HG03135 (cell line): ENCODE results near the gene OSBPL3.

ENCODE experiments used
- ATAC-seq: cut with Tn5 transposase; IDR thresholded peaks from one replicate; pipeline ENCODE4 v1.9.1; 2021; ENCODE audit warnings: mild to moderate bottlenecking, moderate library complexity; ENCODE audit not compliant: unreplicated experiment

OSBPL3 gene

GRCh38 chr7:24981171-24981951 lies 1.4 kb upstream of the OSBPL3 start:
- ATAC-seq, result no peak

- peak; percentile 25 for ATAC-seq
Observed at GRCh38 chr7:24980534-24981170, 674 bp upstream of the OSBPL3 start.

DNA sequence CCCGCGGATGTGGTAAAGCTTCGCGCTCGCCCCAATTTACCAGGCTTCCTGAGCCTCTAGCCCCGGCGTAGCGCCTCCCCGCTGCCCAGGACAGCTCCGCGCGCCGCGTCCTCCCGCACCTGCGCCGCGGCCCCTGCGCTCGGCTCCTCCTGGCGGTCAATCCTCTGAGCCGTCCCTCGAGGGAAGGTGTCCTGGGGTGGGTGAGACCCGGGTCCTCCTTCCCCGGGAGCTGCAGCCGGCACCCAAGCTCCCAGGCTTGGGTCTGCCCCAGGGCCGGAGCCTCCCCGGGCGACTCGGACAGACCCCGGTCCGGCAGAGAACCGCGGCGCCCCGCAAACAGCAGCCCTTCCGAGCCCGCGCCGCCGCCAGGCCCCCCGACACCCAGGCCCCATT lies 512 bp downstream of the OSBPL3 start:
- peak; percentile 48 for ATAC-seq

GRCh38 chr7:24978843-24979469 lies 1.0 kb downstream of the OSBPL3 start:
- no peak for ATAC-seq

GRCh38 chr7:24975644-24976260 lies 4.2 kb downstream of the OSBPL3 start:
- no peak for ATAC-seq

DNA sequence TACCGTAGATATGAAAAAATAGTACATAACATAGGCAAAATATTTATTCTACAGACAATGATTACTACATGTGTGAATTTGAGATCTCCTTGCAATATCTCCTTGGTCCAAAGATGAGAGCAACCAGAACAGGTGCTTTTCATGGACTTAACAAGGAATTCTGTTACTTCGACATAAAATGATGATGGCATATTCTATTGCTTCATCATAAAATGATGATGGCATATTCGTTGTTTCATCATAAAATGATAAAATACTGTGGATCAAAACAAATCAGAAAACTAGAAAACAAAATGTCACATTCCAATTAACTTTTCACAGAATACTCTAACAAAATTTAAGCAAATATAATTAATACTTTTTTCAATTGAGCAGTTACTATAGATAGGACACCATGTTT lies 4.8 kb downstream of the OSBPL3 start:
- no peak for ATAC-seq

GRCh38 chr7:24974026-24974832 lies 5.7 kb downstream of the OSBPL3 start:
- ATAC-seq, result no peak

DNA sequence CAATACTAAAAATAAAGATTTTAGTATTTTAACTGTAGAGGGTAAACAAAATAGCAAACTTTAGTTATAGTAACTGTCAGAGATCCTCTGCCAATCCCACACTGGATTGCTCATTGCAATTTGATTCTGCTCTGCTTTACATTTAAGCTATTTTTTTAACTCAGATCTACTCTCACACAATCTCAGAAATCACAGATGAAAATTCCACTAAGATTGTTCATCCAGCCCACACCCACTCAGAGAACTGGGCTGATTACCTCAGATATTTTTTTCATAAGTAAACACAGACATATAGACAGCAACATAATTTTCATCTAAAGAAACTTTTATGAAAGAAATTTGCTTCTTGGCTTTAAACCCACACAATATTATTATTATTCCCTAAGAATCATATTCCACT lies 7.0 kb downstream of the OSBPL3 start:
- no peak for ATAC-seq

- ATAC-seq, result no peak
Observed at GRCh38 chr7:24972166-24972477, 7.9 kb downstream of the OSBPL3 start.

DNA sequence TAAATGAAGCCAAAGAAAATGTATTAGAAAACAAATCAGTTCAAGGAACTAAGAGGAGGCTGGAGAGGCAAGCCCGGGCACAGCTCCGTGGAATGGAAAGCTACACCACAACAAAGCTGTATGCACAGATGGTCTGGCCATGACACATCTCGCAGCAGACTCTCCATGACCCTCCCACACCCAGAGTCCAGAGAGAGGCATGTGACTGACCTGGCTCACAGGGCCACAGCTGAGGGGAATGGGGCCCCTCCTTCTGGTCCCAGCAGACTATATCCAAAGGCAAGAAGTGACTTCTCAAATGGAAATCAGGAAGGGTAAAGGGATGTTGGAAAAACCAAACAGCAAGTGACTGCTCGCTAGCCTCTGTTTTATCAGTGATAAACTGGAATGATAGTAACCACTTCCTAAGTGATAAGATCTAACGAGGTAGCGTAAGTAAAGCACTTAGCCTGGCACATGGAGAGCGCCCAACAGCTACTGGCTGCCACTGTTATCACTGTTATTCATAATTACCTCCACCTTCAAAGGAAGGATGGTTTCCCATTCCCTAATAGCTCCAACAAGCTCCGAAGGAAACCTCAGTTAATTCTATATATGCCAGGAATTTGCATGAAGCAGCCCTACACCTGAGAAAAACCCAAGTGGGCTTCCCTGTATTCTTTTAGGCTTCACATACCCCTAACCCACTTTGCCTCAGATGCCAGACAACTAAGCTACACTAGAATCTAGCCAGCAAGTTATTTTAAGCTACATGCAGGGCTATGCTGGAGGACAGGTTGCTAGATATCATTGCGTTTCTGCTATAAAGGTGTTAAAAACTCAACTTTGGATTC lies 8.4 kb downstream of the OSBPL3 start:
- no peak for ATAC-seq

GRCh38 chr7:24970676-24971075 lies 9.3 kb downstream of the OSBPL3 start:
- no peak for ATAC-seq

DNA sequence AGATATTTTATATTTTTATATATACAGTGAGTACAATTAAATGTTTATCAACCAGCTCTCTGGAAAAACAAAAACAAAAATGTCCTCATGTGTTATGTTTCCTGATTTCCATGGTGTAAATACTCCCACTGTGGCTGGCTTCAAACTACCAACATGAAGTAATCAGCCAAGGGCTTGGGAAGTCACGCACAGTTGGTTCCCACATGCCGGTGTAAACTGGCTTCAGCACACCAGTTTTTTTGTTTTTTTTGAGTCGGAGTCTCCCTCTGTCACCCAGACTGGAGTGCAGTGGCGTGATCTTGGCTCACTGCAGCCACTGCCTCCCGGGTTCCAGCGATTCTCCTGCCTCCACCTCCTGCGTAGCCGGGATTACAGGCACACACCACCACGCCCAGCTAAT lies 11.8 kb downstream of the OSBPL3 start:
- no peak for ATAC-seq

GRCh38 chr7:24967696-24968095 lies 12.3 kb downstream of the OSBPL3 start:
- ATAC-seq, result no peak

- ATAC-seq, result no peak
Observed at GRCh38 chr7:24966802-24967201, 13.2 kb downstream of the OSBPL3 start.

- peak; percentile 85 for ATAC-seq
Observed at GRCh38 chr7:24965831-24966708, 13.9 kb downstream of the OSBPL3 start.

DNA sequence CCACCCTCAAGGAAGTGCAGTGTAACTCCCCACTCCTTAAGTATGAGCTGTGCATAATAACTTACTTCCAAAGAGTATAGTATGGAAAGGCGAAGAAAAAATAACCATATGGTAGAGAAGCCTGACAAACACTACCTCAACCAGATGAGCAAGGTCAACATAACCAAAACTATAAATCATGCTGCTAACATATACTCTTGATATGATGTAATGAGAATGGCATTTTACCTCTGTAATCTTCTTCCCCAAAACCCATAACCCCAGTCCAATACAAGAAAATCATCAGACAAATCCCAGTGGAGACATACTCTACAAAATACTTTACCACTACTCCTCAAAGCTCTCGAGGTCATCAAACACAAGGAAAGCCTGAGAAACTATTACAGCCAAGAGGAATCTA lies 15.8 kb downstream of the OSBPL3 start:
- no peak for ATAC-seq

DNA sequence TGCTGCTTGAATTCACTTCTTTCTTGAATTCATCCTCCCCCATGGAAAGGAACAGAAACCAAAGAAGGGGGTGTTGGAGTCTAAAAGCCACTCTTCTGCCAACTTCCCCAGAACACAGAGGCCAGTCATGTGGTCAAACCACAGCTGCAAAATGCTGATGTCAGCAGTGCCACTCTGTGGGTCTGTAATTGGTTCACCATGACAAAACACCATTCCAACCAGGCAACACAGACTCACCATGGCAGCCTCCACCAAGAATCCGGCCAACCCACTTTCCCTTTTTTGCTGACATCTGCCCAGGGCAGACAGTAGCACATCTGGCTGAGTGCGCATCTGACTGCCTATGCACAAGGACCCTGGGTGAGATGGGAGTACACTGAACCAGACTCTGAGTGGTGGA lies 16.8 kb downstream of the OSBPL3 start:
- peak; percentile 24 for ATAC-seq

DNA sequence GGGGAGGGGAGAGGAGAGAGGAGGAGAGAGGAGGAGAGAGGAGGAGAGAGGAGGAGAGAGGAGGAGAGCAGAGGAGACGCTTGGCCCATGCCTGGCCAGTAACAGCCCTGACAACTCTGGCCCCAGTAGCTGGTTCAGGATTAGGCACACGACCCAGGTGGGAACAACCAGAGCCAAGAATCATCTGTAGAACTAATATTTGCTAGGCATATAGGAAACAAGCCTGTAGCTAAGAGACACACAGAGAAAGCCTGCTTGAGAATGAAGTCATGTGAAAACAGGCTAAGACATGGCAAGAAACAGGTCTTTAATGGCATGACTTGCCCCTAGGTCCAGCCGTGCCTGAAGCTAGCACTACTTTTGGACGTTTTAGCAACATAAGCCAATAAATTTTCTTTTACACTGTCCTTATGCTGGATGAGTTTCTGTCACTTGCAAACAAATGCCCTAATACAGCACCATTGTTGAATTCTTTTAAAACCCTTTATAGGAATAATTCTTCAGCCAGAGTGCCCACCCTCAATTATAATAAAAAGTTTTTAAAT lies 17.5 kb downstream of the OSBPL3 start:
- ATAC-seq, result no peak
